PC-9 (cell line): ENCODE measurements around the gene LGSN.

Experiments
- EZH2 ChIP-seq: fragments of 200-600 bp; sonication (generic); IDR thresholded peaks from 2 replicates; pipeline ENCODE4 v1.8.0; 2017; ENCODE audit warnings: antibody characterized with exemption, low read depth
- TF ChIP-seq, protein P1 (sequence below): fragments of 200-600 bp; sonication (generic); conservative IDR thresholded peaks from 2 replicates; pipeline ENCODE4 v1.6.1; 2017; ENCODE audit warnings: mixed run types, antibody characterized with exemption, mild to moderate bottlenecking, moderate library complexity

DNA sequence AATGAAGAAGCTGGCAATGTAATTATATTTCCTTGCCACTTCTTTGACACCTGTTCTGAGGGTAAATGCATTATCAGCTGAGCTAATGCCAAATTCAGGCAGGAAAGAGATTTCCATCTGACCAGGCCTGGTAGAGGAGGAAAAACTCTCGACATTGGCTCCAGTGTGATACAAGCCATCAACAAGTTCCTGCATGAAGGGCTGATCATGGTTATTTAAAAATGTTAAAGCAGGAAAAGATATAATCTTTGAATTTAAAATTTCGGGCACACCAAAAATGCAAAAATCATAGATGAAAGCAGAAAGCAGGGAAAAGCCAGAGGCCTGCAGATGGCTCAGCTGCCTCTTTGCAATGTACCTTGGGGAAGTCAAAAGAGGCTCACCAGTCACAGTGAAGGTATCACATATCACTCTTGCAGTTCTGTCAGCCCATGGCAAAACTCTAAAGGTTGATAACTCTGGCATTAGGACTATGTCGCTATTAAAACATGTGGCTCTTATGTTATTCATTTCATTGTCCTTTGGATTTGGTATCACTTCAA lies 39.1 kb downstream of the LGSN start:
- TF ChIP-seq, protein P1, sequence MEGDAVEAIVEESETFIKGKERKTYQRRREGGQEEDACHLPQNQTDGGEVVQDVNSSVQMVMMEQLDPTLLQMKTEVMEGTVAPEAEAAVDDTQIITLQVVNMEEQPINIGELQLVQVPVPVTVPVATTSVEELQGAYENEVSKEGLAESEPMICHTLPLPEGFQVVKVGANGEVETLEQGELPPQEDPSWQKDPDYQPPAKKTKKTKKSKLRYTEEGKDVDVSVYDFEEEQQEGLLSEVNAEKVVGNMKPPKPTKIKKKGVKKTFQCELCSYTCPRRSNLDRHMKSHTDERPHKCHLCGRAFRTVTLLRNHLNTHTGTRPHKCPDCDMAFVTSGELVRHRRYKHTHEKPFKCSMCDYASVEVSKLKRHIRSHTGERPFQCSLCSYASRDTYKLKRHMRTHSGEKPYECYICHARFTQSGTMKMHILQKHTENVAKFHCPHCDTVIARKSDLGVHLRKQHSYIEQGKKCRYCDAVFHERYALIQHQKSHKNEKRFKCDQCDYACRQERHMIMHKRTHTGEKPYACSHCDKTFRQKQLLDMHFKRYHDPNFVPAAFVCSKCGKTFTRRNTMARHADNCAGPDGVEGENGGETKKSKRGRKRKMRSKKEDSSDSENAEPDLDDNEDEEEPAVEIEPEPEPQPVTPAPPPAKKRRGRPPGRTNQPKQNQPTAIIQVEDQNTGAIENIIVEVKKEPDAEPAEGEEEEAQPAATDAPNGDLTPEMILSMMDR: no peak
- no peak for TF ChIP-seq EZH2
